Lower leg skin (tissue), 3 donors: ENCODE measurements around the gene NPPB.

Experiments
- POLR2A ChIP-seq, 2 donors: fragments of 450-650 bp; IDR thresholded peaks; one replicate each; pipeline ENCODE4 v1.6.1; 2016 to 2017; ENCODE audit warnings: antibody characterized with exemption in 2 of 2, mild to moderate bottlenecking in 1 of 2, moderate library complexity in 1 of 2
- TF ChIP-seq, protein P1 (sequence below), 3 donors: fragments of 450-650 bp; IDR thresholded peaks; one replicate each; pipeline ENCODE4 v1.5.1; 2016; ENCODE audit warnings: antibody characterized with exemption in 3 of 3, mild to moderate bottlenecking in 3 of 3, moderate library complexity in 2 of 3

DNA sequence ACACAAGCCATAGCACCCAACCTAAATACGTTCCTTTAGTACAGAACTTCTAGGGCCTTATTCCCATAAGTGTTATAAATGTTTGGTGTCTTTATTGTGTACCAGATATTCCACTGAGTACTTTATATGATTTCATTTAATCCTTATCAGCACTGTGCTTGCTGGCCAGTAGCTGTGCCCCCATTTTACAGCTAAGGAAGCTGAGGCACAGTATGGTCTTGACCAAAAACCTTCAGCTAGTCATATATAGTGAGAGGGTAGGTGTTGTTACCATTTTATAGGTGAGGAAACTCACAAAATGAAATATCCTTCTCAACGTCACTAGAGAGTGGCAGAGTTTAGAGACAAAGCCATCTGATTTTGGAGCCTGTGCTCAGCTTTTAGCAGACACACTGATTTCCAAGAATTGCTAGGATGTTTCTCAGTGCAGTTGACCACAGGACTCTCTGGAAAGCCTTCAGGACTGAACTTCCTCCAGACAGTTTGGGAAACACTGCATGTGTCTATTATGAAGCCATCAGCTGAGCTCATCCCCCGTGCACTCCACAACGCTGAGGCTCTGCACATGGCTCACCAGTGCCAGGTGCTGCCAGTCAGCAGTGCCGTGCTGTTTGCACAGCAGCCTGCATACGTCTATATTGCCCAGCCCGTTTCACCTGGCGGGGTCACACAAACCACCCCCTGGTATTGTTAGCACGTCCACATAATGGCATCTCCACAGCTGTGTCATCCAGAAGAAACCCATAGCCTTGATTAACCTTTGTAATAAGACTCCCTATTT lies 26.6 kb downstream of the NPPB start:
- TF ChIP-seq, protein P1, sequence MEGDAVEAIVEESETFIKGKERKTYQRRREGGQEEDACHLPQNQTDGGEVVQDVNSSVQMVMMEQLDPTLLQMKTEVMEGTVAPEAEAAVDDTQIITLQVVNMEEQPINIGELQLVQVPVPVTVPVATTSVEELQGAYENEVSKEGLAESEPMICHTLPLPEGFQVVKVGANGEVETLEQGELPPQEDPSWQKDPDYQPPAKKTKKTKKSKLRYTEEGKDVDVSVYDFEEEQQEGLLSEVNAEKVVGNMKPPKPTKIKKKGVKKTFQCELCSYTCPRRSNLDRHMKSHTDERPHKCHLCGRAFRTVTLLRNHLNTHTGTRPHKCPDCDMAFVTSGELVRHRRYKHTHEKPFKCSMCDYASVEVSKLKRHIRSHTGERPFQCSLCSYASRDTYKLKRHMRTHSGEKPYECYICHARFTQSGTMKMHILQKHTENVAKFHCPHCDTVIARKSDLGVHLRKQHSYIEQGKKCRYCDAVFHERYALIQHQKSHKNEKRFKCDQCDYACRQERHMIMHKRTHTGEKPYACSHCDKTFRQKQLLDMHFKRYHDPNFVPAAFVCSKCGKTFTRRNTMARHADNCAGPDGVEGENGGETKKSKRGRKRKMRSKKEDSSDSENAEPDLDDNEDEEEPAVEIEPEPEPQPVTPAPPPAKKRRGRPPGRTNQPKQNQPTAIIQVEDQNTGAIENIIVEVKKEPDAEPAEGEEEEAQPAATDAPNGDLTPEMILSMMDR (IDR thresholded peaks at IDR 0.05) = no peak
- TF ChIP-seq POLR2A (IDR thresholded peaks at IDR 0.05) = no peak
